Dermis blood vessel endothelial cell (primary cell): ENCODE data around the gene STRN4. TPM values are rescaled to one million over a fixed set of nuclear protein-coding genes. Genes with fewer than 3 reads are reported as not detected.
A peak's percentile ranks its signal among the peaks of the same experiment; 100 is the strongest.
"Not testable (repeated sequence)": the region's sequence is repeated elsewhere in the genome, so short reads cannot be mapped to it uniquely, and the experiment has no call there.

Experiments
- DNase-seq: peaks from one replicate; pipeline ENCODE4 v3.0.0; 2010
- total RNA-seq: library from RNA; depleted of rRNA; stranded (reverse); fragments of >200 nt; gene quantifications from 2 replicates; pipeline ENCODE4 v1.2.3, GENCODE V29; 2014

STRN4 gene
- total RNA-seq, 1 donor from 2014 or later = 90.9 TPM

DNA sequence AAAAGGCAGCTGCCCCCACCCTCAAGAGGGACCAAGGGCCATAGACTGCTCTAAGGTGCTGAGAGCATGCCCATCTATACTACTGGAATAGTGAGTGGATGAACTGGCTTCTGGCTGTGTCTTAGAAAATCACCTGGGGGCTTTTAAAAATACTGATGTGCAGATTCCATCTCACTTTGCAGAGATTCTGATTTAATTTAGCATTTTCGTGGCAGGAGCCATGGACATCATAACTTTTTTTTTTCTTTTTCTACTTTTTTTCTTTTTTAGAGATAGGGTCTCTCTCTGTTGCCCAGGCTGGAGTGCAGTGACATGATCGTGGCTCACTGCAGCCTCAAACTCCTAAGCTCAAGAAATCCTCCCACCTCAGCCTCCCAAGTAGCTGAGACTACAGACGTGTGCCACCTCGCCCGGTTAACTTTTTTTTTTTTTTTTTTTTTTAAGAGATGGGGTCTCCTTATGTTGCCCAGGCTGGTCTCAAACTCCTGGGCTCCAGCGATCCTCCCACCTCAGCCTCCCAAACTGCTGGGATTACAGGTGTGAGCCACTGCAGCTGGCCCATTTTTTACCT lies 33.4 kb downstream of the STRN4 start:
- DNase-seq = not testable (repeated sequence)

DNA sequence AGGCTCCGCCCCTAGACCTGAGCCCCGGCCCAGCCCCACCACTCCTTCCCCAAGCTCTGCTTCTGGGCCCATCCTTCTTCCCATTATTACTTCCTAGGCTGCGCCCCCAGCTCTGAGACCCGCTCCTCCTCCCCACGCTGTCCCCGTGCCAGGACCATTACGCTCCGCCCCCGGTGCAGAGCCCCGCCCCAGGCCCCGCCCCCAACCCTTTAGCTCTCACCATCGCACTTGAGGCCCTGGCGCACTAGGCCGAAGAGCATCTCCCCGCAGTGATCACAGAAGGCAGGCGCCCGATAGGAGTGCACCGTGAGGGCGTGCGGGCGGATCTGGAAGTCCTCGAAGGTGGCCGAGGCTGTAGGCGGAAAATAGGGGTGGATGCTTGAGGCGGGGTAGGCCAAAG lies 35.6 kb downstream of the STRN4 start:
- no peak for DNase-seq

DNA sequence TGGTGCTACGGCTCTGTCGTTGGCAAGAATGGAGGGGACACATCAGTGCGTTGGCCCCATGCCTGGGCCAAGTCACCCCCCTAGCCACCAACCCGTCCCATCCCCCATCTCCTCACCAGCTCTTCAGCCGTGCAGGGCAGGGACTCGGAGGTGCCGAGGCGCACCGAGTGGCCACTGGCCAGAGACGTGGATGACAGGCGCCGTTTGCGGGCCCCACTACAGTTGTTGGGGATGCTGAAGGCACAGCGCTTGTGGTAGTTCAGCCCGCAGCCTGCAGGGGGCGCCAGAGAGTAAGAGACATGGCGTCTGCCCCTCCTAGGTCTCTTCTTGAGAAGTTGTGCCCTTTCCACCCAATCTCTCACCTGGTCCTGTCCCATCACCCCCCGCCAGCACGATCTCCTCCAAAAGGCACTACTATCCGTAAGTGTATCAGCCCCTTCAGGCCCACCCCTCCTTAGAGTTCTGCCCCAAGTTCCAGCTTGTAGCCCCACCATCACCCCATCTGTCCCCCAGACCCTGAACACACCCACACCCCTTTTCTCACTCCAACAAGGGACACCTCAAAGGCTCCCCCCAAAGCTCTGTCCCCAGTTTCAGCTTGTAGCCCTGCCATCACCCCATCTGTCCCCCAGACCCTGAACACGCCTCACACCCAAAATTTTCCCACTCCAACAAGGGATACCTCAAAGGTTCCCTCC lies 41.7 kb downstream of the STRN4 start:
- peak; percentile 77 for DNase-seq

DNA sequence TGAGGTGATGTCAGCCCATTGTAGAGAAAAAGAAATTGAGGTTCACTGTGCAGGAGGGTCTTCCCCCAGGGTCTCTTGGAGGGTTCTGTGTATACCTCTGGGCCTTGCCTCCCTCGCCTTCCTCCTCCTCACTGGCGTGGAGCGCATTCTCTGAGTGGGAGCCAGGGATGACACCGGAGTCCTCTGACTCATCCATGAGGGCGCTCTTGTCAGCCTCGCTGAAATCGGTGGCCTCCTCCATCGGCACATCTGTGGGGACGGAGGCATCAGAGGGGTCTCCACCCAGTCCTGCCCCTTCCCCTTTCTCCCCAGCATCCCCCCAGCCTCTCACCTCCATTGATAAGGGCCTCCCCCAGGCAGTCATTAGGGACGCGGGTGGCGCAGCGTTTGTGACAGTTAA lies 45.5 kb downstream of the STRN4 start:
- DNase-seq = no peak

DNA sequence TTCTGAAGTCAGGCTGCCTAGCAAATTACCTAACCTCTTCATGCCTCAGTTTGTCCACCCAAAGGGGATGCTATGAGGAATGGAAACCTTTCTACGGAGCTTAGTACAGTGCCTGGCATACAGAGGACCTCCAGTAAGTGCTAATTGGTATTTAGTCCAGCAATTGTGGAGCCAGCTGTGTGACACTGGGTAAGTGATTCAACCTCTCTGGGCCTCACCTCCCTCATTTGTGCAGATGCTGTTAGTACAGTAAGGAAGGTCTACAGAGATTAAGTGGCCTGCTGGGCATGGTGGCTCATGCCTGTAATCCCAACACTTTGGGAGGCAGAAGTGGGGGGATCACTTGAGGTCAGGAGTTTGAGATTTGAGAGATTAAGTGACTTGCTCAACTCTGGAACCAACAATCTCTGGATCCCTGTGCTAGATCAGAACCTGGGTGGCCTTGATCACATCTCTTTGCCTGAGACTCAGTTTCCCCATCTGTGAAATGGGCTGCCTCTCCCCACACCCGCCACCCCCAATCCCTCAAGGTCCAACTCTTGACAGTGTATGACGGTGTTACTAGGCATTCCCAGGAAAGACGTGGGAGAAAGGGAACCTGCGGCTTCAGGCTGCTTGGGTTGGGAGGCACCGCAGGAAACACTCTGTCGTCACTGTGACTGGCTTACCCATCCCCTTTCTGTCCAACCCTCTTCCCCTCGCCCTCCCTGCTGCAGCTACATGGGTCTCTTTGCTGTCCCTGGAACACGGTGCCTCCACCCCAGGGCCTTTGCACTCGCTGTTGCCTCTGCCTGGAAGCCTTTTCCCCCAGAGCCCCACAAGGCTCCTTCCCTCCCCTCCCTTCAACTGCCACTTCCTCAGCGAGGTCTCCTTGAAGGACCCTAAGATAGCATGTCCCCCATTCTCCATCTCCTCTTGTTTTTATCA lies 47.6 kb downstream of the STRN4 start:
- DNase-seq = no peak

DNA sequence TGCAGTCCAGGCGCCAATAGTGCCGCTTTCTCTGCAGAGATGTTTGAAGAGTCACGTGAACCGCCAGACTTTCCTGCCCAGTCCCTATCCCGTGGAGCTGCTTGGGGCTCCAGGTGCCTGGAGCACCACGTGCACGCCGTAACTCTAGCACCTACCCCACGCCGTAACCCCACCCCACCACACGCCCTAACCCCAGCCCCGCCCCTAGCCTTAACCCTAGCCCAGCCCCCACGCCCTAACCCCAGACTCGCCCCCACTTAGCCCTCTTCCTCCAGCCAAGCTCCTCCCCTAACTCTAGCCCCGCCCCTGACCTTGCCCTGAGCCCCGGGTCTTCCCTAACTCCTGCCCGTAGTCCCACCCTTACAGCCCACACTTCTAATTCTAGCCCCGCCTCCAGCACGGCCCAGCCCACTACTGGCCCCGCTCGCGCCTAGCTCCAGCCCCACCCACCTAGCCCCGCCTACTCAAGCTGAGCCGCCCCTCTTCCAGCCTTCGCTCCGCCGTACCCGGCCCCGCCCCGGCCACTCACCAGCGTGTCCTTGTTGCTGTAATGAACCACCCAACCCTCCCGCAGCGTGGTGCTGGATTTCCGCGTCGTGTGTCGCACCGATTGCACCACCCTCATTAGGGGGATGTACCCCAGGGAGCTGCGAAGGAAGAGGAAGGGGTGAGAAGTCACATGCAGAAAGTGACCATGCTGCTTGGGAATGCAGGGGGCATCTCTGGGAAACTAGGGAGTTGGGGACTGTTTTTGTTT lies 48.9 kb downstream of the STRN4 start:
- peak; percentile 75 for DNase-seq

DNA sequence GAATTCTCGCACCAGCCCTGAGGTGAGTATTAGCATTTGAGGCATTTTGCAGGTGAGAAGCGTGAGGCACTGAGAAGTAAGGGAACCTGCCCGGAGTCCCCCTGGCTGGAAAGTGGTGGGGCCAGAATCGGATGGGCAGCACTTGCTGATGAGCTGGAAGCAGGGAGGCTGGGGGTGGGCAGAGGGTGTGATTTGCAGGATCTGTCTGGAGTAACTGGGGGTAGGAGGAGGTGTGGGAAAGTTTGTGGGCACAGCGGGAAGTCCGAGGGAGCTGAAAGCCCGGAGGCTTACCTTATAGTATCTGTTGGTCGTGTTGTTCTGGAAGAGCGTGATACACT lies 49.4 kb downstream of the STRN4 start:
- DNase-seq = no peak

DNA sequence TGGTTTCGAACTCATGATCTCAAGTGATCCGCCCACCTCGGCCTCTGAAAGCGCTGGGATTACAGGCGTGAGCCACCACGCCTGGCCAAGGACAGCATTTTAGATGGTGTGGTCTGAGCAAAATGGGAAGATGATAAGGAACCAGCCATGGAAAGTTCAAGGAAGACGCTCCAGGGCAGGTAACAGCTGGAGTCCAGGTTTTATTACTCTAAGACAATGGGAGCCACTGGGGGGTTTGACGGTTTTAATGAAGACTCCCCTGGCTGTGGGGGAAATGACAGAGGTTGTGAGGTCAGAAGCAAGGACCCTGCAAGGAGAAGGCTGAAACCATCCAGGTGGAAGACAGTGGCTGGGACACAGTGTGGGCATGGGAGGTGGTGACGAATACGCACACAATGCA lies 50.2 kb downstream of the STRN4 start:
- DNase-seq = no peak

DNA sequence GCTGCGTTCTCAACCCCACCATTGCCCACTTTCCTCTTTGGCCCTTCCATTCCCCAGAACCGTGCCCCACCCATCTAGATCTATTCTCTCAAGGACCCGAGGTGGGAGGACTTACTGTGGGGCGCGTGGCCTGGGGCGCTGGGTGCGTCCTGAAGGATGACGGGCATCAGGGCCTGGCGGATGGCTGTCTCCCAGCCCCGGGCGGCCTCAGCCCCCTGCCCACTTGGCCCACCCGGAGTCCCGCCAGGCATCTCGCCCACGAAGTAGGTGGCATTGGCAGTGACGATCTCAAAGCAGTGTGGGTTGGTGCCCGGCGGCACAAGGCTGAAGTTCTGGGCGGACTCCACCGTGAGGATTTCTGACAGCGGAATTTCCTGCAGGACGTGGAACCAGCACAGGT lies 52.5 kb downstream of the STRN4 start:
- no peak for DNase-seq

DNA sequence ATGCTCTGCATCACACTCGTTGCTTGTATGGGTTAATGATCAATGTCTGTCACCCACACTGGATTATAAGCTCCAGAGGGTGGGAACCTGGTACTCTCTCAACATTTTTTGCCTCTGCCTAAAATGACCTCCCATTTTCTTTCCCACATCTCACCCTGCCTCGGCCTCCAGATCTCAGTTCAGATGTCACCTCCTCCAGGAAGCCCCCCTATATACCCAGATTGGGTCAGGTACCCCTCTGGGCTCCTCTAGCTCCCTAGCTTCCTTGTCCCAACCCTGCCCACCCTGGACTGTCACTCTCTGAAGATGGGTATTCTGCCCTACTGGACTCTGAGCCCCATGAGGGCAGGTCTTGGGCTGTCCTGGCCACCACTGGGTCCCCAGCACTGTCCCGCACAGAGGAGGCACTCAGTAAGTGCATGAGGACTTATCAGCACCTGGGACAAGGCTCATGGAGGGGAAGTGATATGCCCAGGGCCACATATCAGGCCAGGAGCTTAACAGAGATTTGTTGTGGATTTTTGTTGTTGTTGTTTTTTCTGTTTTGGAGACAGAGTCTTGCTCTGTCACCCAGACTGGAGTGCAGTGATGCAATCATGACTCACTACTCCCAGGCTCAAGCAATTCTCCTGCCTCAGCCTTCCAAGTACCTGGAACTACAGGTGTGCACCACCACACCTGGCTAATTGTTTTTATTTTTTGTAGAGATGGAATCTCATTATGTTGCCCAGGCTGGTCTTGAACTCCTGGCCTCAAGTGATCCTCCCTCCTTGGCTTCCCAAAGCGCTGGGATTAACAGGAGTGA lies 53.1 kb downstream of the STRN4 start:
- no peak for DNase-seq

DNA sequence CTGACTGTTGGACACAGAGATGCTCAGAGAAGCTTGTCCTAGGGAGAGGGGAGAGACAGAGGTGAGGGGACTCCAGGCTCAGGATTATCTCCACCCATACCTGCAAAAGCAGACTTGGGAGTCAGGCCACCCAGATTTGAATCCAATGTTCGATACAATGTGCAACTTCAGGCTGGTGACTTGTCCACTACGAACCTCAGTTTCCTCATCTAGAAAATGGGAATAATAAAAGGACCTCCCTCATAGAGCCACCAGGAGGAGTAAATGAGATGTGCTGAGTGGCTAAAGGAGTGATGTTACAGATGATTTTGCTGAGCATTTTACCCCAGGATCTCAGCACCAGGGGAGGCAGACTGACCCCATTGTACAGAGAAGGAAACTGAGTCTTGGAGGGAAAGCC lies 54.3 kb downstream of the STRN4 start:
- DNase-seq = no peak

DNA sequence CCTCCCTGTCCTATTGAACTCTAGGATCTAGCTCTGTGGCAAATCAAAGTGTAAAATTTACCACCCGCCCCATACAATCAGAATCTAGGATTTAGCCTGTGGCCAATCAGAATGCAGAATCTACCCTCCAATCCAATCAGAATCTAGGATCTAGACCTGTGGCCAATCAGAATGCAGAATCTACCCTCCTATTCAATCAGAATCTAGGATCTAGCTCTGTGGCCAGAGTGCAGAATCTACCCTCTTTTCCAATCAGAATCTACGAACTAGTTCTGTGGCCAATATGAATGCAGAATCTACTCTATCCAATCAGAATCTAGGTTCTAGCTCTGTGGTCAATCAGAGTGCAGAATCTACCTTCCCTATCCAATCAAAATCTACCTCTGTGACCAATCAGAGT lies 55.1 kb downstream of the STRN4 start:
- no peak for DNase-seq

DNA sequence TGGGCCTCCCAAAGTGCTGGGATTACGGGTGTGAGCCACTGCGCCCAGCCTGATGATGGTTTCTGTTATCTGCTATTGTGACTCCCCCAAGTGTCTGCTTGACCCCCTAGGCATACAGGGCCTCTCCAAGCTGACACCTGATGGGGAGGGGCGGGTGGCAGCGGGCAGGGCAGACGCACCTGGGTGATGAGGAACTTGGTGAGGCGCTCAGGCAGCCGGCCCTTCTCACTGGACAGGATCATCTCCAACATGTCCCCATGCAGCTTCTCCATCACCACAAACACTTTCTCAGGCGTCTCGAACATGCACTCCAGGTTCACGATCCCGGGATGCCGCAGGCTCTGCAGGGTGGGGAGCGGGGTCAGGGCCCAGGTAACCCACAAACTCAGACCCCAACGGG lies 56.9 kb downstream of the STRN4 start:
- DNase-seq = no peak

DNA sequence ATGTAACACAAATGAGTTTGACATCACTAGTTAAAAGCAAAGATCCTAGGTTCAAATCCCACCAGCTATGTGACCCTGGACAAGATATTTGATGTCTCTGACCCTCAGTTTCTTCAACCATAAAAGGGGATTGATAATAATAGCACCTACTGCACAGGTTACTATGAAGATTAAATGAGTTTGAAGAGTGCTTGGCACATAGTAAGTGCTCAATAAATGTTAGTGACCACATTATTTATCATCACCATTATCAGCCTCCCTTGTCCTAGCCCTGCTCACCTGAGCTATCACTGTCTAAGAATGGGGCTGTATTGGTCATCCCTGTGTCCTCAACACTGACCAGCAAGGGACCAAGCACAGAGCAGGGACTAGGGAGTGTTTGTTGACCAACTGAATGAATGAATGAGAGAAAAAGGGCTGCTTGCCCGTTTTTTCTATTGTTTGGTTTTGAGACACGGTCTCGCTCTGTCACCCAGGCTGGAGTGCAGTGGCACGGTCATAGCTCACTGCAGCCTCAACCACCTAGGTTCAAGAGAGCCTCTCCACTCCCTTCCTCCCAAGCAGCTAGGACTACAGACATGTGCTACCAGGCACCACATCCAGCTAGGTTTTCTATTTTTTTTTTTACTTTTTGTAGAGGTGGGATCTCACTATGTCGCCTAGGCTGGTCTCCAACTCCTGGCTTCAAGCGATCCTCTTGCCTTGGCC lies 58.7 kb downstream of the STRN4 start:
- DNase-seq = no peak

DNA sequence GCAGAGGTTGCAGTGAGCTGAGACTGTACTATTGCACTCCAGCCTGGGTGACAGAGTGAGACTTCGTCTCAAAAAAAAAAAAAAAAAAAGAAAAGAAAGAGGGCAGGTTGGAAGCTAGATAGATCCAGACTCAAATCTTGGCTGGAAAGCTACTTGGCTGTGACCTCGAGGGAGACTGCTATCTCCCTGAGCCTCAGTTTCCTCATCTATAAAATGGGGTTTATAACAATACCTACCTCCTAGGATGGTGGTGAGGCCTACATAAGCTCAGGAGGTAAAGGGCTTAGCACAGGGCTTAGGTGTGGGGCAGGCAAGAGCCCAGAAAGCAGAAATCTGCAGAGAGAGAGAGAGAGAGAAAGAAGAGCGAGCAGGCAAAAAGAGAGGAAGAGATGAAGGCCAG lies 61.1 kb downstream of the STRN4 start:
- DNase-seq = no peak

DNA sequence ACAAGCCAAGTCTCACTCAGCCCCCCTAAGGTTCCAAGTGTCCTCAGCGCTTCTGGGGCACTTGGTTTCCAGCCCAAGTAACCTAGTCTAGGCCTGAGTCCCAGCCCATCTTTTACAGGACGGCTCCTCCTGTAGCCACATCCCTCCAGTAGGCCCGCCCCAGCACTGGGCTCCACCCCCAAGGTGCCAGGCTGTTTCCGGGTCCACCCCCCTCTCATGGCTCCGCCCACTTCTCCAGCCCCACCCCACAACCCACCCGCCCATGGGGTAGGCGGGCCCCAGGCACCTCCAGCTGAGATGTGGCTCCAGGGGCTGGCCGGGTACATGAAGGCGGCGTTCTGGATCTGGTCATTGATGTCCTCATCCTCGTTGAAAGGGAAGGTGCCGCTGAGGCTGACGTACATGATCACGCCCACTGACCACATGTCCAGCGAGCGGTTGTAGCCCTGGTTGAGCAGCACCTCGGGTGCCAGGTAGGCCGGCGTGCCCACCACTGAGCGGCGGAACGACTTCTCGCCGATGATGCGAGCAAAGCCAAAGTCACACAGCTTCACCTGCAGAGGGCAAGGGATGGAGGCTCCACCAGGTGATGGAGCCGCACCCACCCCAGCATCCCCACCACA lies 68.0 kb downstream of the STRN4 start:
- DNase-seq = peak; percentile 43

DNA sequence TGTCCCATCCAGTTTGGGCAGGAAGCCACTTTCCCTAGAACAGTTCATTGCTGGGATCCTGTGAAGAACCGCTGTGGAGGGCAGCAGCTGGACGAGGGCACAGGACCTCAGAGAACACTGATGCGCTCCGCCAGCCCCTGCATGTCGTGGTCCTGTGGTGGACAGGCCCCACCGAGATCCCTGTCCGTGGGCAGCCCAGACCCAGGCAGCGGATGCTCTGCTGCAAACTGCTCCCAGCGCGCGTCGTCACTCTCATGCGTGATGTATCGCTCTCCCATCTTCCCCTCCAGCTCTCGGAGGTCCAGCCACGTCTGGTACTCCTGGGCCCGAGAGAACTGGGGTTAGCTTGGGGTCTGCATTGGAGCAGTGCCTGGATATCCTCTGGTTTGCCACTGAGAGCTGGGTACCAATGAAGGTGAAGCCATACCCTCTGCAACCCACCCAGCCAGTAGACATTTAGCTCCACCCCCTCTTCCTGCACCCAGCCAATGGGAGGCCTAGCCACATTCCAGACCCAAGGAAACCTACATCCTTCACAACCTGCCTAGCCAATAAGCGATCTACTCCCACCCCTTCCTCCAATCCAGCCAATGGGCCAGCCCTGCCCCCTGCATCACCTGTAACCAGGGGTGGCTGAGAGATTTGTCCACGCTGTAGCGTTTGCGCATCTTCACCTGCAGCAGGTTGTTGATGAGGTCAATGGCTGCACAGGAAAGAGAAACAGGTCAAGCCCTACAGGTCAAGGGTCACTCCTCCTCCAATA lies 71.7 kb downstream of the STRN4 start:
- peak; percentile 58 for DNase-seq

DNA sequence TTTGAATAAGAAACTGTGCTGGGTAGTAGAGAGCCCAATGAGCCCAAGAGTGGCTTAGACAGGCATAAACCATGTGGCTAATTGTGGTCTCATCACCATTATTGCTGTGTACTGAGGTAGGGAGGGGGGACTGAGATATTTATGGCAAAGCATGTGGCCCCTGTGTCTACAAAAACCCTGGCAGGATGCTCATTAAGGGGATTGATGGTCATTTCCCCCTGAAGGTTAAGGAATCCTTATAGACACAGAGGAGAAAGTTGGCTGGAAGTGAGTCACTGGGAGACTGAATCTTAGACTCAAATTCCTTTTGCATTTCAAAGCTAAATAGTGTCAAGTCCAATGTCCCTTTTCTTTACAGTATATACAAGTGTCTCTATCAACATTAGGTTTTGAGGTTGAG lies 75.4 kb downstream of the STRN4 start:
- peak; percentile 54 for DNase-seq
